GM10847 (cell line): ENCODE measurements around the gene SH3PXD2A.

Experiments
- POLR2A ChIP-seq: IDR thresholded peaks from 2 replicates; pipeline ENCODE4 v1.6.1; 2011; ENCODE audit not compliant: insufficient read length; ENCODE audit errors: extremely low read depth

Gene SH3PXD2A

GRCh38 chr10:103717341-103718246, 137.8 kb downstream of the SH3PXD2A start:
- no peak for TF ChIP-seq POLR2A

- no peak for TF ChIP-seq POLR2A
Measured at GRCh38 chr10:103716206-103717160, 138.9 kb downstream of the SH3PXD2A start.

GRCh38 chr10:103715430-103715829, 139.9 kb downstream of the SH3PXD2A start:
- no peak for TF ChIP-seq POLR2A

GRCh38 chr10:103714232-103714891, 141.0 kb downstream of the SH3PXD2A start:
- TF ChIP-seq POLR2A, result no peak

GRCh38 chr10:103713676-103714075, 141.7 kb downstream of the SH3PXD2A start:
- TF ChIP-seq POLR2A, result no peak

- no peak for TF ChIP-seq POLR2A
Measured at GRCh38 chr10:103712898-103713498, 142.4 kb downstream of the SH3PXD2A start.

GRCh38 chr10:103712146-103712545, 143.2 kb downstream of the SH3PXD2A start:
- TF ChIP-seq POLR2A, result no peak

GRCh38 chr10:103711351-103711994, 143.9 kb downstream of the SH3PXD2A start:
- no peak for TF ChIP-seq POLR2A

- TF ChIP-seq POLR2A, result no peak
Measured at GRCh38 chr10:103710490-103710889, 144.9 kb downstream of the SH3PXD2A start.

GRCh38 chr10:103709341-103709920, 145.9 kb downstream of the SH3PXD2A start:
- TF ChIP-seq POLR2A, result no peak

GRCh38 chr10:103708627-103709288, 146.6 kb downstream of the SH3PXD2A start:
- TF ChIP-seq POLR2A, result no peak

- no peak for TF ChIP-seq POLR2A
Measured at GRCh38 chr10:103707956-103708626, 147.3 kb downstream of the SH3PXD2A start.

- no peak for TF ChIP-seq POLR2A
Measured at GRCh38 chr10:103706762-103707161, 148.6 kb downstream of the SH3PXD2A start.

GRCh38 chr10:103706047-103706446, 149.3 kb downstream of the SH3PXD2A start:
- no peak for TF ChIP-seq POLR2A
